Right lobe of liver (tissue), 6 donors: ENCODE data around the gene ANKRD11. TPM values are rescaled to one million over a fixed set of nuclear protein-coding genes. Genes with fewer than 3 reads are reported as not detected.

ENCODE experiments used
- ATAC-seq, 4 donors: fragments of 200-7000 bp; cut with Tn5 transposase; one replicate each; pipeline ENCODE4 v1.9.1; 2020; ENCODE audit warnings: mild to moderate bottlenecking in 4 of 4, moderate library complexity in 4 of 4
- DNase-seq, 3 donors: peaks; one replicate each; pipeline ENCODE4 v3.0.0-alpha.2; 2020
- H3K27ac ChIP-seq, 3 donors: fragments of 200-600 bp; one replicate each; pipeline ENCODE4 v1.8.0; 2022
- H3K27me3 ChIP-seq, 2 donors: fragments of 200-600 bp; one replicate each; pipeline ENCODE4 v1.8.0; 2022
- H3K36me3 ChIP-seq, 4 donors: fragments of 200-600 bp; sonication (generic) in 1 of 4; one replicate each; pipeline versions ENCODE4 v1.5.1 to v1.8.0; 2017 to 2022; ENCODE audit warnings: control low read depth in 1 of 4
- H3K4me1 ChIP-seq, 4 donors: fragments of 200-600 bp; sonication (generic) in 1 of 4; one replicate each; pipeline versions ENCODE4 v1.5.1 to v1.8.0; 2017 to 2022; ENCODE audit warnings: control low read depth in 1 of 4
- H3K4me3 ChIP-seq, 3 donors: fragments of 200-600 bp; one replicate each; pipeline ENCODE4 v1.8.0; 2022
- H3K9me3 ChIP-seq, 4 donors: fragments of 200-600 bp; sonication (generic) in 1 of 4; one replicate each; pipeline versions ENCODE4 v1.5.1 to v1.8.0; 2017 to 2022; ENCODE audit warnings: control low read depth in 1 of 4
- POLR2A ChIP-seq: fragments of 450-650 bp; IDR thresholded peaks from one replicate; pipeline ENCODE4 v1.6.1; 2017; ENCODE audit warnings: antibody characterized with exemption, mild to moderate bottlenecking
- WGBS: methylation state at CpG from one replicate; pipeline ENCODE4 v1.1.6; 2018; ENCODE audit warnings: low coverage, low lambda C conversion rate; ENCODE audit not compliant: insufficient coverage; ENCODE audit errors: missing lambda C conversion rate; 5-methylcytosine and 5-hydroxymethylcytosine counted together
- intact Hi-C, 2 donors: fragments of 100-400 bp; cut with DNase I; formaldehyde crosslinking; loops; one replicate each; pipeline versions ENCODE4 v1.11.2 to v1.14.1; 2022
- total RNA-seq, 6 experiments: library from RNA; depleted of rRNA in 2 of 6; stranded (reverse); fragments of >200 nt in 2 of 6; fragmentation: NEBNext Ultra II Directional in 3 of 6; extraction: Animal tissue kit (Norgen Biotek cat#: 25700) in 3 of 6; gene quantifications; one replicate each; pipeline versions ENCODE4 v1.1.0 to v1.2.4, GENCODE V29; 2016 to 2023
- TF ChIP-seq, protein P1 (sequence below), 4 donors: fragments of 200-600 bp in 3 of 4; fragments of 450-650 bp in 1 of 4; IDR thresholded peaks; one replicate each; pipeline versions ENCODE4 v1.5.1 to v1.8.0; 2016 to 2022; ENCODE audit warnings: antibody characterized with exemption in 4 of 4, mild to moderate bottlenecking in 2 of 4
- donor health status: DM: no; HTN: yes; CAD: no.
- donor health status: DM: no; HTN: no; CAD: no.
- donor health status: DM: no; HTN: no; CAD: no.
- donor health status: DM: no; HTN: yes; CAD: no.
- donor health status: DM: no; HTN: yes; CAD: no.

The ANKRD11 gene
- total RNA-seq, 6 experiments from 2014 or later, result 26.2 to 65.8 (median 41.6) TPM

DNA sequence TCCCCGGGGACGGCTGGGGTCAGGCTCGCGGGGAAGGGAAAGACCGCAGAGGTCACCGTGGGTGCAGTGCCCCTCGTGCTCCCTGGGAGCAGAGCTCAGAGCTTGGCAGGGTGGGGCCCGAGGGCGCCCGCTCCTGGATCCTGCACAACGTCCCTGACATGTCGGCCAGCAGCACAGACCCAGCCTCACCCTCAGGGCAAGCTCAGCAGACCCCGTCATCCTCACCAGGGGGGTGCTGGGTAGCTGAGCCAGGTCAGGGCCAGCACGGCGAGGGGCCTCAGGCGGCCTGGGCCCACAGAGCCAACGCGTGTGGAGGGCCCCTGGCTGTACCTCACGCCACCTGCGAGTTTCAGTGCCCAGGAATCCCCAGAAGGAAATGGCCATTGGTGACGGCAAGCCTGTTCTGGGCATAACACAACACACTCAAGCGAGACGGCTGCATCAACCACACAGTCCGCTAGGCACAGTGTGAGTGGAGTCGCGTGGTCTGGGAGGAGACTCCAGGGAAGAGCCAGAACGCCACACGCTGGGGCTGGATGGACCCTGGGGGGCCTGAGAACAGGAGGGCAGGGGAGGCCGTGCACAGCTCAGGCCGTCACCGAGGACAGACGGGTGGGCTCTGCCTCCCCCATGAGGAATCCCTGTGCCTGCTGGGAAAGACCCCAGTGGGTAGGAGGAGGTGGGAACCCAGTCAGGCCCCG is 212.6 kb downstream of the ANKRD11 start:
- intact Hi-C loops, result no loop called here
- TF ChIP-seq, protein P1, sequence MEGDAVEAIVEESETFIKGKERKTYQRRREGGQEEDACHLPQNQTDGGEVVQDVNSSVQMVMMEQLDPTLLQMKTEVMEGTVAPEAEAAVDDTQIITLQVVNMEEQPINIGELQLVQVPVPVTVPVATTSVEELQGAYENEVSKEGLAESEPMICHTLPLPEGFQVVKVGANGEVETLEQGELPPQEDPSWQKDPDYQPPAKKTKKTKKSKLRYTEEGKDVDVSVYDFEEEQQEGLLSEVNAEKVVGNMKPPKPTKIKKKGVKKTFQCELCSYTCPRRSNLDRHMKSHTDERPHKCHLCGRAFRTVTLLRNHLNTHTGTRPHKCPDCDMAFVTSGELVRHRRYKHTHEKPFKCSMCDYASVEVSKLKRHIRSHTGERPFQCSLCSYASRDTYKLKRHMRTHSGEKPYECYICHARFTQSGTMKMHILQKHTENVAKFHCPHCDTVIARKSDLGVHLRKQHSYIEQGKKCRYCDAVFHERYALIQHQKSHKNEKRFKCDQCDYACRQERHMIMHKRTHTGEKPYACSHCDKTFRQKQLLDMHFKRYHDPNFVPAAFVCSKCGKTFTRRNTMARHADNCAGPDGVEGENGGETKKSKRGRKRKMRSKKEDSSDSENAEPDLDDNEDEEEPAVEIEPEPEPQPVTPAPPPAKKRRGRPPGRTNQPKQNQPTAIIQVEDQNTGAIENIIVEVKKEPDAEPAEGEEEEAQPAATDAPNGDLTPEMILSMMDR (IDR thresholded peaks at IDR 0.05), result no peak
- no peak for TF ChIP-seq POLR2A
- DNase-seq (no peak), ATAC-seq (no peak)
- Histone ChIP-seq H3K4me1 (no peaks in the 10 kb centered on the region), H3K27ac (no peak overlapping the region), H3K36me3 (peaks cover 0 to 36% (median 6%) of the 10 kb centered on the region in 4 donors), H3K27me3 (no peaks in the 10 kb centered on the region), H3K9me3 (no peaks in the 10 kb centered on the region), H3K4me3 (no peak overlapping the region)
- WGBS, result 75% methylated on average over 9 of the region's 33 CpGs

DNA sequence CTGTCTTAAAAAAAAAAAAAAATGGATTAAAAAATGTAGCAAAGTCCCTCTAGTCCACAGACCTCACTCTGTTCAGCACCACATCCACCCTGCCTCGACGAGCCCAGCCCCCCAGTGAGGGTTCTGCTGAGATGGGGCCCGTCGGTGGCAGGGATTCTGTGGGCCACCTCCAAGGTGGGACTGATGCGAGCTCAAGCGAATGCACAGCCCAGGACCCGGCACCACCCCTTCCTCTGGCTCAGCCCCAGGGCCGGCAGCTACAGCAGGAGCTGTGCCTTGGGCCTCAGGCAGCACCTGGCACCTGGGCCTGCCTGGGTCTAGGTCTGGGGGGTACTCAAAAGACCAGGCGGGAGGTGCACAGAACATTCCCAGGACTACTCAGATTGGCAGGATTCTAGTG is 213.3 kb downstream of the ANKRD11 start:
- no peaks in the 10 kb centered on the region for H3K27me3 ChIP-seq
- WGBS, result 90% methylated on average over 2 of the region's 9 CpGs
- no peak overlapping the region for H3K27ac ChIP-seq
- no peak overlapping the region for H3K4me3 ChIP-seq
- peaks cover 0 to 40% (median 7%) of the 10 kb centered on the region in 4 donors for H3K36me3 ChIP-seq
- no peaks in the 10 kb centered on the region for H3K9me3 ChIP-seq
- no peak for TF ChIP-seq POLR2A
- TF ChIP-seq, protein P1 (IDR thresholded peaks at IDR 0.05), result no peak
- H3K4me1 ChIP-seq, result no peaks in the 10 kb centered on the region
- DNase-seq (no peak), ATAC-seq (no peak)
- intact Hi-C loops, result no loop called here

DNA sequence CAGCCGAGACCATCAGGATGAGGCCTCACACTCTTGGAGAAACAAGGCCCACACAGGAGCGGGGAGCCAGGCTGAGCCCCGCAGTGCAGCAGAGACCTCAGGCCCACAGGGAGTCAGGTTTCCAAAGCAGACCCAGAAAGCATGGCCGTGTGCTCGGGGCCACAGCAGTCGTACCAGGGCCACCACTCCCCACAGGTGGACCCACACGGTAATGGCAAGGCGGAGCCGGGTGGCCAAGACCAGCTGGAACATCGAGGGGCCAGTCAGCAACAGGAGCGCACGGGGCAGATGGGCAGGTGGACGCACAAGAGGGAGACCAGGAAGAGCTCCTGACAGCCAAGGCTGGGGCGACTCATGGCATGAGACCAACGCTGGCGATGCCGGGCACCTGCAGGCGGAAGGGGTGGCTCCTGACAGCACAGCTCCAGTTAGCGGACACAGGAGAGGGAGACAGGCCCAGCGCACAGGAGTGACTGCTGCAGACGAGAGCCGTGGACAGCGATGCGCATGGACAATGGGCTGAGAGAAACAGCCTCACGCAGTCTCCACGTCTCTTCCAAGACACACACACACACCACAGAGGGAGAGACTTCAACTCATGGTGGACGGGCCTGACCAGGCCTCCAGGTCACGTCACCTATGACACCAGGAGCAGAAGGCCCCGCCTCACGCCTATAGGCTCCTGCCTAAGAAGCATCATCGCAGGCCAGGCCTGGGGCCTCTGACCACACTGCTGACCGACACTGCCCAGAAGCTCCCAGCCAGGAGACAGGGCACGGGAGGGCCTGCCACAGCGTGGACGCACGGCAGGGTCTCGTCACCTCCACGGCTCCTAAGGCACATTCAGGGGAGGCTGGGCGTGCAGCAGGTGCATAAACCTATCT is 214.3 kb downstream of the ANKRD11 start:
- Histone ChIP-seq H3K27ac (no peak overlapping the region), H3K4me1 (no peaks in the 10 kb centered on the region), H3K27me3 (no peaks in the 10 kb centered on the region), H3K4me3 (no peak overlapping the region), H3K36me3 (peaks cover 0 to 42% (median 12%) of the 10 kb centered on the region in 4 donors), H3K9me3 (no peaks in the 10 kb centered on the region)
- 100% methylated on average over 7 of the region's 39 CpGs for WGBS
- intact Hi-C loops, result no loop called here
- ATAC-seq (peak in 1 of 4 donors; percentile 12), DNase-seq (no peak)
- TF ChIP-seq POLR2A, result no peak
- TF ChIP-seq, protein P1 (IDR thresholded peaks at IDR 0.05), result no peak

DNA sequence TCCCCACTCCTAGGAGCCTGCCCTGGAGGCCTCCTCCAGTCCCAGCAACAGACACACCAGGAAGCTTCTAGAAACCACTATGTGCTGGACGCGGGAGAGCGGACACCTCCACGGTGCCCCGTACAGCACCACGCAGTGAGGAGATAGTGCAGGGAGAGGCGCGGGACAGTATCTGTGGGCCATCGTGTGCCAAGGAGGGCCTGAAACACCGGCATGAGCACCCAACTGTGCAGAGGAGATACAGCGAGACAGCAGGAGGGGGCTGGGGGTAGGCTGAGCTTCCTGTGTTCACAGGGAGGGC is 215.1 kb downstream of the ANKRD11 start:
- no peak overlapping the region for H3K27ac ChIP-seq
- no peaks in the 10 kb centered on the region for H3K9me3 ChIP-seq
- TF ChIP-seq POLR2A, result no peak
- TF ChIP-seq, protein P1 (IDR thresholded peaks at IDR 0.05), result no peak
- intact Hi-C loops, result no loop called here
- DNase-seq, result no peak
- ATAC-seq, result no peak
- no CpG with 5 or more reads among the region's 11 CpGs for WGBS
- no peaks in the 10 kb centered on the region for H3K4me1 ChIP-seq
- no peak overlapping the region for H3K4me3 ChIP-seq
- H3K27me3 ChIP-seq, result no peaks in the 10 kb centered on the region
- H3K36me3 ChIP-seq, result peaks cover 0 to 43% (median 16%) of the 10 kb centered on the region in 4 donors
